GM19324 (cell line): ENCODE results near the gene XIRP1.

ENCODE experiments used
- ATAC-seq: cut with Tn5 transposase; IDR thresholded peaks from one replicate; pipeline ENCODE4 v1.9.1; 2021; ENCODE audit warnings: mild to moderate bottlenecking, moderate library complexity; ENCODE audit not compliant: unreplicated experiment, low FRiP score

XIRP1 gene

DNA sequence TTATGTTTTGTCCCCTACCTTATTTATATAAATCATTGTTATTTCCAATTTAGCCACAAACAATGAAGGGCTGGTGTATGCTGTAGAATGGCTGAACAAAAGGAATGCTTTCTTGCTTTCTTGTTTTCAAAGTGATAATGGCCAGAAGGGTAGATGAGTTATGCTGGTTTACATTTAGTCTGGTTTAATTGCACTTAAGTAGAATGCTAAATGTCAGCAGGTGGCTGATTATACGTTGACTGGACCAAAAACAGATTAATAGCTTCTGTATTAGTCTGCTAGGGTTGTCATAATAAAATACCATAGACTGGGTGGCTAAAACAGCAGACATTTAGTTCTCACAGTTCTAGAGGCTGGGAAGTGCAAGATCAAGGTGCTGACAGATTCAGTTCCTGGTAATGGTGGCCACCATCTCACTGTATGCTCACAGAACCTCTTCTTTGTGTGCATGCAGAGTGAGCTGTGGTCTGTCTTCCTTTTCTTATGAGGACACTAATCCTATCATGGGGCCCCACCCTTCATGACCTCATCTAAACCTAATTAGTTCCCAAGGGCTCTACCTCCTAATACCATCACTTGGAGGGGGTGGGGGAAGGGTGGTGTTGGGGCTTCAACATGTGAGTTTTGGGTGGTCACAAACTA is 17.1 kb upstream of the XIRP1 start:
- no peak for ATAC-seq

DNA sequence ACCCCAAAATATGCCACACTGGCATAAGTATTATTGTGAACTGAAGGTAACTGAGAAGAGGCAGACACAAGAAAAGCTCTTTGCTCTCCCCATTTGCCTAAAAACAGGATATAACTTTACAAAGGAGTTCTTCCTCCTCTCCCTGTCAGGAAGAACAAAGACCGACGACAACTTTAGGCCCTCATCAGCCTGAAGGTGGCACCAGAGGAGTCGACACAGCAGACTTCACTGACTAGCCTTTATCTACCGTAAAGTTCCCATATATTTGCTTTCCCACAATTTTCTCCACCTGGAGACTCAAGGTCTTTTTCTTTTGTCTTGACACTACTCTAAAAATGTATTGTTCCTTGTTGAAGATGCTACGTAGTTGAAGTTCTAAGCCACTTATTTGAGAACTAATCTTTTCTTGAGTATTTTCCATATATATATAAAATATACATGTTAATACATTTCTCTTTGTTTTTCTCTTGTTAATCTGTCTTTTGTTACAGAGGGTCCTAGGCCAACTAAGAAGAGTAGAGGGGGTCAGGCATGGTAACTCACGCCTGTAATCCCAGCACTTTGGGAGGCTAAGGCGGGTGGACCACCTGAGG is 16.2 kb upstream of the XIRP1 start:
- ATAC-seq = no peak

DNA sequence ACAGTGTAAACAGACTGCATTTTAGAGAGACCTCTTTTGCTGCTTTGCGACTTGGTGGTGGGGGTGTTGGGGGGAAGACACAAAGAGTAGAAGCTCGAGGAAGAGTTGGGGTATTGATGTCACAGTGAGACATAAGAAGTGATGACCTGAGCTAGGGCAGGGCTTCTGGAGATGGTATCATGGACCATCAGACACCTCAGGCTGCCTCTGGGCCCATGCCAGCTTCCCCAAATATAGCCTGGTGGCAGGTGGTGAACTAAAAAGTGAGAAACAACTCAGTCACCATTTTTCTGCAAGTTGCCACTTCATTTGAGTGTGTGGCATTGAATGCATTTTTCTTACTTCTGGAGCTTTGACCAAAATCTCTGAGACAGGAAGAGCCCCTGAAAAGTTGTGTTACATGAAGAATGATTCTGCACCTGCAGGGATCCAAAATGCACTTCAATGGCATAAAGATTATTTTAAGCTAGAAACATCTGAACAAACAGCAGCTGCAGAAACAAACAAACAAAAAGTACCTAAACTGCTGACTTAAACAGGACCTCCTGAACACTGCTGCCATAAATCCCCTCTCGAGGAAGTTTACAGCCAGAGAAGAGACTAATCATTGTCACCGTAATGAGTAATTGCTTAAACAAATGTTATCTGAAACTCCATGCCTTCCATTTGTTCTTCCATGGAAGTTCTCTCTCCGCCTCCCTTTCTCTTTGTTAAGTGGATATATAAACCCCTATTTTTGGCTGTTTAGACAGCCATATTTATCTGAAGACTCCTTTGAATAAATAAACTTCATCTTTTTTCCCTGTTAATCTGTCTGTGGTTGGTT is 15.2 kb upstream of the XIRP1 start:
- ATAC-seq = no peak

DNA sequence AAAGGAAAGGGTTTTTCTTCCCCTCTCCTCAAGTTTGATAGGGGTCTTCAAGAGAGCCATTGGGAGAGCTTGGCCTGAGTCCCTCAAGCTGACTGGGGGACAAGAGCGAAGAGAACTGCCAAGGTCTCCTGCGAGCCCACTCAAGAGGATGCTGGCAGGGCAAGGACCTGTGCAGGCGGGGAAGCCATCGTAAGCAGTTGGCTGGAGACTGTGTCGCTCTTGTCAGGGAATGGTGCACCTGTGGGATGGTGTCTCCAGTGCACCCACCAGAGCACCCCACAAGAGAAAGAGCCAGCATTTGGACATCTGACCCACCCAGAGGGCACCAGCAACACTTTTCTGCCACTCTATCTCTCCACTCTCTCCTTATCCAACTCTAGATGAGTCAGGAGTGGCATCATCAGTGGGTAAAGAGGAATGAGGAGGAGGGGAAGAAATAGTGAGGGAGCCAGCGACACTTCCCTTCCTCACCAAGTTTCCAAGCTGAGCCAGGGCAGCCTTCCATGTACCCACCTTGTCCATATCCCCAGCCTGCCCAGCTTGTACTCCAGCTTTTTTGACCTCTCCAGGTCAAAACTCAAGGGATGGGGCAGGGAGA is 13.6 kb upstream of the XIRP1 start:
- ATAC-seq = no peak

DNA sequence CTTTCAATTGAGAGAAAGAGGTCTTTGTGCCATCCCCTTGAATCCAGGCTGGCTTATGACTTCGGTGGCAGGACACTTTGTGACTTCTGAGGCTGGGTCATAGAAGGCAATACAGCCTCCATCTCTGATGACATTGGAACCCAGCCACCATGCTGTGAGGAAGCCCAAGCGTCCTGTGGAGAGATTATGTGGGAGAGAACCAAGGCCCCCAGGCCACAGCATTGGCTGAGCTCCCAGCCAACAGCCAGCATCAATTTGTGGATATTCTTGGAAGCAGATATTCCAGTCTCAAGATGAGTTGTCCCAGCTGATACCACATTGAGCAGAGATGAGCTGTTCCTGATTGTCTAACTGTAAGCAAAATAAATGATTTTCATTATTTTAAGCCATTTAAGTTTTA is 12.7 kb upstream of the XIRP1 start:
- ATAC-seq = no peak

DNA sequence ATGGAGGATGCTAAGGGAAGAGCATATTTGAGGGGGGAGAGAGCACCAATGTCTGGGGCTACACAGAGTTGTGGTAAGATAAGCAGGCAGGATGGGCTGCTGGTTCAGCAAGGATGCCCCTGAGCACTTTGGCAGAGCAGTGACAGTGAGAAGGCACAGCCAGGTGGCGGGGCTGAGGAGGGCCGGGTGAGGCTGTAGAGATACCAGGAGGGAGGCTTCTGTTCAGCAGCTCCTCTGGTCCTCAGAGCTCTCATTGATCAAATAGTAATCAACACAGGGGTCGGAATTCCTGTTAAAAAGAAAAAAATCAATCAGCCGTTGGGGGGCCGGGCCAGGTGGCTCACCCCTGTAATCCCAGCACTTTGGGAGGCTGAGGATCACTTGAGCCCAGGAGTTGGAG is 11.5 kb upstream of the XIRP1 start:
- no peak for ATAC-seq

DNA sequence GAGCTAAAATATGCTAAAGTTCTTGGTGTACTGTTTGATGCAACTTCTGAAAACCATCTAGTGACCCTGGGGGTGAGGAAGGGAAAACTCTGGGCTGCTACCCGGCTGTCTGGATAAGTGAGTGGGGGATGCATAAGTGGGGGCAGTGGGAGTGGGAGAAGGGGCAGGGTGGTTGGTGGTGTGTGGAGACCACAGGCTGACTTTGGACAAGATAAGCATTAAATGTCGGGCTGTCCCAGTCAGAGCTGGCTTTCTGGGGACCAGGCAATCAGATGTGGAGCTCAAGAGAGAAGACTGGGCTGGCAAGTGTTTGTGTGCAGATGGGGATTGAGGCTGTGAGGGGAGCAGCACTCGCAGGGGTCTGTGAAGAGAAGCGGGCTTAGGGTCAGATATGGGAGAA is 11.0 kb upstream of the XIRP1 start:
- no peak for ATAC-seq

DNA sequence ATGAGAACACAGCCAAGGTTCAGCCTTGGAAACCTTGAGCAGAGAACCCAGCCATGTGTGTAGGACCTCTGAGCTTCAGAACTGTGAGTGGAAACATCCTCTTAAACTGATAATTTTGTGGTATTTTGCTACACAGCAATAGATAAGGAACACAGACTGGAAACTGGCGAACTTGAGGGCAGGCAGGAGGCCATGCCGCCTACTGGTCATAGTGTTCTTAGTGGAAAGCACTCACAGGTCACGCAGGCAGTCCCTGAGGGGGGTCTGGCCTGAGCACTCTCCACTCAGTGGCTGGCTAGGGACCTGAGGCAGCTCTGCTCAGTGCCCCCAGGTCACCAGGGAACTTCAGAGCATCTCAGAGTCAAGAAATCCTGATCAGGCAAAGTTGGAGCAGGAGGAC is 9.7 kb upstream of the XIRP1 start:
- ATAC-seq = no peak

DNA sequence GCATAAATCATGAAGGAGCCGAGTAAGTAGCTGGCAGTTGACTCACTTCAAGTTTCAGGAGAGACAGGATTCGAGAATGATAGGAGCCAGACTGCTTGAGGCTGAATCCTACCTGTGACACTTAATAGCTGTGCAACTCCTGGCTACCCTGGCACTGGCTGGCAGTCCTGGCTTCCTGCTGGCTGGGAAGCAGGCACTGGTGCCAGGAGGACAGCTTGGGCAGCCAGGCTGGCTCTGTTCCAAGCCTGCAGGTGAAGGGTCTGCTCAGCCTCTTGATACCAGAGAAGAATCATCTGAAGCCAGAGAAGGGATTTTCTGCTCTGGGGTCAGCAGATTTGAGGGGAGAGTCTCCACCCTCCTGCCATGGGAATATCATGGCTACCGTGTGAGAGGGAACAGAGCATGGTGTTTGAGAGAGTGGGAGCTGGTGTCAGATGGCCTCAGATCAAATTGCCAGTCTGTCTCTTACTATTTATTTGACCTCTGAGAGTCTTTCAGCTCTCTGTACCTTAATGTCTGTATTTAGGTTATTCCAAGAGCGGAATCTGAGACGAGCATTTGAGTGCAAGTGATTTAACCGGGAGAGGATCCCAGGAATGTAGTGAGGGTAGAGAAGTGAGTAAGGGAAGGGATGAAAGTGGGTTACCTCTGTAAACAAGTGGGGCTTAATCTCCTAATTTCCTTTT is 4.4 kb upstream of the XIRP1 start:
- no peak for ATAC-seq

DNA sequence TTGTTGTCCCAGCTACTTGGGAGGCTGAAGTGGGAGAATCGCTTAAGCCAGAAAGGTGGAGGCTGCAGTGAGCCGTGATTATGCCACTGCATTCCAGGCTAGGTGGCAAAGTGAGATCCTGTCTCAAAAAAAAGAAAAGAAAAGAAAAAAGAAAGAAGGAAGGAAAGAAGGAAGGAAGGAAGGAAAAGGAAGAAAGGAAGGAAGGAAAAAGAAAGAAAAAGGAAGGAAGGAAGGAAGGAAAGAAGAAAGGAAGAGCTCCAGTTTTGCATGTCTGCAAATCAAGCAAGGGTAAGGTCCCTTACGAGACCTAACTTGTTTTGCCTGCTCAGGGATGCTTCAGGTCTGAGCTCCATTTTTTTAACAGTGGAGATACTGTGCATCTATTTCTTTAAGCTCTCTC is 3.6 kb upstream of the XIRP1 start:
- no peak for ATAC-seq

DNA sequence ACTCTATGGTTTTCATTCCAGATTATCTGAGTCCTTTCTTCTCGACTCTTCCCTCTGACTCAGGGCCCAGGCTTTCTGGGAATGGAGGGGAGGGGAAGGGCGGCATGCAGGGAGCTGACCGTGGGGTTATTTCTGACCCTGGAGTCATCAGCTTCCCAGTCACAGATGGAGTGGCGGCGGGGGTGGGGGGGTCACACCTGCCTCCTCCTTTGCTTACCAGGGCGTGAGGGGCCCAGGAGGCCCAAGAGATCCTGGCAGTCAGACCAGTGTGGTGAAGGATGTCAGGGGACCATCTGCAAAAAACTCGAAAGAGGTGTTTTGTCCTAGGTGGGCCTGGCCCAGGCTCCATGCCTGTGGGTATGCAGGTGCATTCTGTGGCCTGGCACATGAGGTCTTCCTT is 996 bp upstream of the XIRP1 start:
- ATAC-seq = no peak

DNA sequence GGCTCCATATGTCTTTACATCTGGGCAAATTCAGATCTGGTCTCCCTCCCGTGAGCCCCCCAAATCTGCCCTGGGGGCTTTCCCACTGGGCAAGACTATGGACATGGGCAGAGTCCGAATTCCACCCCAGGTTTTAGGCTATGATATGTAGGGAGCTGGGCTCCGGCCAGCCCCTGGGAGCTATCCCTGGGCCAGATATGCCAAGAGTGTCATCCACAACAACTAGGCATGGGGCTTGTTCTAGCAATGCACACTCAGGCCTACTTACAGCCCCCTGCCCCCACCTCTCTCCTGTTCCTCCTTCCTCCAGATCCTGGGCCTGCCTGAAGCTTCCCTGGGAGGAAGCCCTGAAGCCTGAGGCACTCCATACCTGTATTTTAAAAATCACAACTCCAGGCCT is 622 bp downstream of the XIRP1 start:
- no peak for ATAC-seq

DNA sequence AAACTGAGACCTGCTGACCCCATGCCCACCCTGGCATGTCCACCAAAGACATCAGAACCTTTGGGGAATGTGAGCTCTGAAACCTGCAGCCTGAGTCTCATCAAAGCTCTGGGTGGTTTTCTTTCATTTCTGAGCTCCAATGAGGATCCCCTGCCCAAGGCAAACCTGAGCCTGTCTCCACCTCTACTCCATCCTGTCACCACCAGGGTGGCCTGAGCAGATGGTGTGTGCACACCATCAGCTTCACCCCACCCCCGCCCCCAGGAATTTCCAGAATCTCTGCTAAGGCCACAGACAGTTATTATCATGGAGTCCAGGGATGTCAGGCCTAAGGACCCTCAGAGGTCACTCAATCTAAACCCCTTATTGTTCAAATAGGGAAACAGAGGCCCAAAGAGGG is 1.3 kb downstream of the XIRP1 start:
- no peak for ATAC-seq

DNA sequence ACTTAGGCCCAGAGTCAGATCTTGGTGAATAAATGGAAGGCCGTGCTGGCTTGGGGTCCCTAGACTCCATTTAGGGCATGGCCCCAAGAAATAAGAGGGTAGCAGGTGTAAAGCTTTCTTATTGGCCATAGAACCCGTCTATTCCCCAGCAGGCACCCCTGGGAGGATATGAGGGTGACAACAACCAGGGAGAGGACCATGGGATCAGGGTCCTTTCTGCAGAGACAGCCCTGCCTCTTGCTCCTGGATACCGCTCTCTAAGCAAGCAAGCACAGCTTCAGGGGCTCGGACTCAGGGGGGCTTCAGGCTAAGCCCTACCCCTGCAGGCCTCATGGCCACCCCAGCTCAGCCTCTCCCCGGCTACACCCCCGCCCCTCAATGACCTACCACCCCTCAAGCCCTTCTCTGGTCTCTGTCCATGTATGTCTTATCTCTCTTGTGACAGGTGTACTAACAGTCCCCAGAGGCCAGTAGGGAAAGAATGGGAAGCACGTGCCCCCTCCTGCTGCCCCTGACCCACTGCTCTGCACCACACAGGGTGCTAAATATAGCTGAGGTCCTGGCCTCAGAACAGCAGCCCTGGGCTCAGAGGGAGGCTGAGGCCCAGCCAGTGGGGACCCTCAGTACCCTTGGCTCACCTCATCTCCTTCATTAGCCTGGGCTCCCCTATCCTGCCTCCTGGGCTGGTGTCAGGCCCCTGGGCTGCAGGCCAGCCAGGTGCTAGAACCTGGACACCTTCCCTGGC is 1.9 kb downstream of the XIRP1 start:
- ATAC-seq = no peak

DNA sequence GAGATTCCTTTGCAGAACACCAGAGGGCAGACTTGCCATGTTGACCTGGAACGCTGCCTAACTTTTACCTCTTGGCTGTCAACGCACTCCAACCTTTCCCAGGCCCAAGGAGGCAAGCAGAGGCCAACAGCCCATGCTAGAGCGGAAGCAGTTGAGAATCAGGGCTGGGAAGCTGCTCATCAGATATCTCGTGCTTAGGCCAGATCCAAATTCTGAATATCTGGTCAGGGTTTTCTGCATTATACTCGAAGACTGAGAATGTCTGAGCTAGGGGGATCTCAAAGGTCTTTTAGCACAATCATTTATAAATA is 2.5 kb downstream of the XIRP1 start:
- ATAC-seq = no peak

DNA sequence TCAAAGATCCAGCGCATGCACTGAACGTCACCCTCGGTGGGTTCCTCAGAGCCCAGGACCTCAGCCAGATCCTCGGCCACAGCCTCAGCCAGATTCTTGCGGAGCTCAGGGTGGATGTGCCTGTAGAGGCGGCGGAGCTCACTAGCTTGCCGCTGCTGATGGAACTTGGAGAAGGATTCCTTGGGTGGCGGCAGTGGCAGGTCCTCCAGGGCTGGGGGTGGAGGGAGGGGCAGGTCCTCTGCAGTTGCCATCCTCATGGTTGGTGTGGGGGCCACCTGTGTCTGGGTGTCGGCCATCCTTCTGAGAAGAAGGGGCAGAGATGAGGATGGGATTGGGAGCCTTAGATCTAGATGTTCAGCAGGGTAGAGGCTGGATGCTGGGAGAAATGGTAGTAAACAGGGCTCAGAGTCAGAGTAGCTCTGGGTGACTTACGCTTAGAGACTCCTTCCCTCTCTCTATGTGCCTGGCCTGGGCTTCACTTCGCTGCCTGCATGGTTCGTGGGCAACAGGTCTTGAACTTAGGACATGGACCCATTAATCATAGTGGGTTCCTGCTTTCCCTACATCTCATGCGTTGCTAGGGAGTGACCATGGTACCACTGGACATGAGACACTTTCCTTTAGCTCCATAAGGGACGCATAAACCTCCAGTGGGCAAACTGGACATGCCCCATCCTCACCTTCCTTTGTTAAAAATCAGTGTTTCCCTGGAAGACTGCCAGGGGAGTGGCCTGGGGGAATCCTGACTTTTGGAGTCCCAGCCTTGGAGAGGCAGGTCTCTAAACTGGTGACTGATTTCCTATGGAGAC is 3.0 kb downstream of the XIRP1 start:
- no peak for ATAC-seq

DNA sequence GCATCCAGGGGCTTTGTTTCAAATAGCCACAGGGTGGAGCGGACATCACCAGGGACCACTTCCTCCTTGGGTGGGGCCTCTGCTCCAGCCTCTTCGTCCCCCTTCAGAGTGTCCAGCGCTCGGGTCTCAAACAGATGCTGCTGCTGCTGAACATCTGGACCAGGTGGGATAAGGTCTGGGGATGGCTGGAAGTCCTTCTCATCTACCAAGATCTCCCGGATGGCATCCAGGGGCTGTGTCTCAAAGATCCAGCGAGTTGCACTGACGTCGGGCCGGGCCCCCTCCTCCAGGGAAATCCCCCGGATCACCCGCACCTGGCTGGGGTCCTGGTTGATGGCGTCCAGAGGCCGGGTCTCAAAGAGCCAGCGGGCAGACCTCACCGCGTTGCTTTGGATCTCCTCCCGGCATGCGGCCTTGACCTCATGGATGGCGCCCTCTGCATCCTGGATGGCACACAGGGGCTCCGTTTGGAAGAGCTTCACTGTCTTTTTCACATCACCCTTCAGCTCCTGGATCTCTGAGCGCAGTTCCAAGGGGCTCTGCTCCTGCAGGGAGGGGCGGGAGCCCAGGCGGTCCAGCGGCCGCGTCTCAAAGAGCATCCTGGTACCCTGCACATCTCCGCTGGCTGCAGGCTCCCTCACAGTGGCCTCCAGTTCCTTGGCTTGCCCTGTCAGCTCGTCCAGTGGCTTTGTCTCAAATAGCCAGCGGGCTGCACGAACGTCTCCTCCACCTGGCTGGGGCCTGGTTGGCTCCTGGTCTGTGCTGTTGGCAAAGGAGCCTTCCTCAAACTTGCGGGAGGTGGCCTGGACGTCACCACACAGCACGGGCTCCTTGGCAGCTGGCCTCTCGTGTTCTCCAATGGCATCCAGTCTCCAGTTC is 3.9 kb downstream of the XIRP1 start:
- ATAC-seq = no peak

DNA sequence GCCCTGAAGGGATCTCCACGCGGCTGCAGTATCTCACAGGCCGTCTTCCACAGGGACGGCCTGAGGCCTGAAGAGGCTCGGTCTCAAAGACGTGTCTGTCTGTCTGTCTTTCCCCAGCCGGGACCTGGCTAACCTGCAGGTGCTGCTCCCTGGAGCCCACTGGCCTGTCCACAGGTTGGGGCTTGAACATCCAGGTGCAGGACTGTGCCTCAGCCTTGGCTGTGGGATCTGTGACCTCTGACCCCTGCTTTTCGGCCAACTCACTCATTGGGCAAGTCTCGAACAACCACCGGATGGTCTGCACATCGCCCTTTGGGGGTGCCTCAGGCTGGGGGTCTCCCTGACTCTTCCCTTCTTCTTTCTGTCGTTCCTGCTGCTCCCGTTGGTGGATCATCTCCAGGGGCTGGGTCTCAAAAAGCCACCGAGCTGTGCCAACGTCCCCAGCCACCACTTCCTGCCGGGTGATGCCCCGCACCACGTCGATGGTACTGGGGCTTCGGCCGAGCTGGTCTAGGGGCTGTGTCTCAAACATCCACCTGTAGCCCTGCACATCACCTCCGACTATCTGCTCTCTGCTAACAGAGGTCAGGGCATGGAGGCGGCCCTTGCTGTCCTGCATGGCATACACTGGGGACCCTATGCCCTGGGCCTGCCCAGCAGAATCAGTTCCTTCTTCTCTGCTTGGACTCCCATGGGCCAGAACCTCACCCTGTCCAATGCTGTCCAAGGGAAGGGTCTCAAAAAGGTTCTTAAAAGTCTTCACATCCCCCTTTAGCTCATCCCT is 4.8 kb downstream of the XIRP1 start:
- ATAC-seq = no peak
